A673 (cell line): ENCODE data around the gene OR52E8. TPM values are rescaled to one million over a fixed set of nuclear protein-coding genes. Genes with fewer than 3 reads are reported as not detected.

ENCODE experiments used
- BruUV-seq: library from RNA; stranded (reverse); fragments of 400-500 nt; replicated peaks from 2 replicates; lab custom pipeline; 2021; lab: Mats Ljungman, UMichigan
- CTCF ChIA-PET: fragments of 300-600 bp; sonication (Branson Sonifier 250); formaldehyde crosslinking; loops from one replicate; lab custom pipeline; 2022; ENCODE audit warnings: antibody characterized with exemption; lab: Charles Lee
- POLR2A ChIA-PET: fragments of 300-600 bp; sonication (Branson Sonifier 250); formaldehyde crosslinking; loops from one replicate; lab custom pipeline; 2022; ENCODE audit warnings: antibody characterized with exemption; ENCODE audit not compliant: low non-redundant PET; lab: Charles Lee
- DNase-seq: peaks from one replicate; pipeline ENCODE4 v3.0.0-alpha.2; 2015; ENCODE audit warnings: low spot score
- H3K27ac ChIP-seq: fragments of 200-600 bp; sonication (generic); 2 replicates; pipeline ENCODE4 v1.5.1; 2016; ENCODE audit warnings: mixed run types, low read depth, mild to moderate bottlenecking, mixed read lengths, antibody characterized with exemption, low read length; ENCODE audit not compliant: poor library complexity, severe bottlenecking
- H3K27me3 ChIP-seq: fragments of 200-600 bp; sonication (generic); replicated peaks from 2 replicates; pipeline ENCODE4 v1.6.1; 2017; ENCODE audit warnings: mixed run types, low read depth, mild to moderate bottlenecking, mixed read lengths, antibody characterized with exemption, low read length; ENCODE audit not compliant: insufficient read depth, poor library complexity
- H3K36me3 ChIP-seq: fragments of 200-600 bp; sonication (generic); 2 replicates; pipeline ENCODE4 v1.6.1; 2016; ENCODE audit warnings: mixed run types, mild to moderate bottlenecking, mixed read lengths, antibody characterized with exemption, low read length; ENCODE audit not compliant: insufficient read depth, poor library complexity, severe bottlenecking
- H3K4me1 ChIP-seq: fragments of 200-600 bp; sonication (generic); 2 replicates; pipeline ENCODE4 v1.6.1; 2017; ENCODE audit warnings: mixed run types, mild to moderate bottlenecking, mixed read lengths, antibody characterized with exemption, low read length; ENCODE audit not compliant: insufficient read depth, poor library complexity, severe bottlenecking
- H3K4me3 ChIP-seq: fragments of 200-600 bp; sonication (generic); 2 replicates; pipeline ENCODE4 v1.5.1; 2016; ENCODE audit warnings: low read depth, mixed run types, mild to moderate bottlenecking, mixed read lengths, low read length; ENCODE audit not compliant: poor library complexity, severe bottlenecking
- H3K9me3 ChIP-seq: fragments of 200-600 bp; sonication (generic); 2 replicates; pipeline ENCODE4 v1.6.1; 2016; ENCODE audit warnings: mixed run types, low read depth, mild to moderate bottlenecking, mixed read lengths, antibody characterized with exemption, low read length; ENCODE audit not compliant: poor library complexity, severe bottlenecking
- EZH2 ChIP-seq: fragments of 200-600 bp; sonication (generic); IDR thresholded peaks from 2 replicates; pipeline ENCODE4 v1.6.1; 2017; ENCODE audit warnings: borderline replicate concordance, low read depth, mild to moderate bottlenecking, mixed read lengths, antibody characterized with exemption, low read length; ENCODE audit not compliant: poor library complexity, severe bottlenecking
- intact Hi-C: fragments of 100-400 bp; cut with micrococcal nuclease; formaldehyde crosslinking; loops from one replicate; pipeline ENCODE4 v1.10.0; 2022; ENCODE audit not compliant: unreplicated experiment
- total RNA-seq: library from RNA; stranded (reverse); gene quantifications from 2 replicates; pipeline ENCODE4 v1.2.3, GENCODE V29; 2021
- TF ChIP-seq, protein P1 (sequence below): fragments of 300-800, 200-600 bp; sonication (generic); conservative IDR thresholded peaks from 2 replicates; pipeline ENCODE4 v1.5.1; 2017; ENCODE audit warnings: low read depth, mild to moderate bottlenecking, antibody characterized with exemption, low read length, moderate library complexity, mixed read lengths

The OR52E8 gene
- total RNA-seq, 1 experiment from 2014 or later: not detected

DNA sequence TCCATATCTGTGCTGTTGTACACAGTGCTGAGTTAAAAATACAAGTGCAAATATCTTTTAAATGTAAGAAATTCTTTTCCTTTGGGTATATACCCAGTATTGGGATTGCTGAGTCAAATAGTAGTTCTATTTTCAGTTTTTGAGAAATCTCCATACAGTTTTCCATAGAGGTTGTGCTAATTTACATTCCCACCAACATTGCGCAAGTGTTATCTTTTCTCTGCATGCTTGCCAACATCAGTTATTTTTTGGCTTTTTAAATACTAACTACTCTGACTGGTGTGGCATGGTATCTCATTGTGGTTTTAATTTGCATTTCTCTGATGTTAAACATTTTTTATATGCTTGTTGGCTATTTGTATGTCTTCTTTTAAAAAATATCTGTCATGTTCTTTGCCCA lies 6.5 kb downstream of the OR52E8 start:
- ChIA-PET CTCF (no interaction called here), POLR2A (no interaction called here)
- BruUV-seq: no TSS peak
- TF ChIP-seq EZH2: no peak
- TF ChIP-seq, protein P1, sequence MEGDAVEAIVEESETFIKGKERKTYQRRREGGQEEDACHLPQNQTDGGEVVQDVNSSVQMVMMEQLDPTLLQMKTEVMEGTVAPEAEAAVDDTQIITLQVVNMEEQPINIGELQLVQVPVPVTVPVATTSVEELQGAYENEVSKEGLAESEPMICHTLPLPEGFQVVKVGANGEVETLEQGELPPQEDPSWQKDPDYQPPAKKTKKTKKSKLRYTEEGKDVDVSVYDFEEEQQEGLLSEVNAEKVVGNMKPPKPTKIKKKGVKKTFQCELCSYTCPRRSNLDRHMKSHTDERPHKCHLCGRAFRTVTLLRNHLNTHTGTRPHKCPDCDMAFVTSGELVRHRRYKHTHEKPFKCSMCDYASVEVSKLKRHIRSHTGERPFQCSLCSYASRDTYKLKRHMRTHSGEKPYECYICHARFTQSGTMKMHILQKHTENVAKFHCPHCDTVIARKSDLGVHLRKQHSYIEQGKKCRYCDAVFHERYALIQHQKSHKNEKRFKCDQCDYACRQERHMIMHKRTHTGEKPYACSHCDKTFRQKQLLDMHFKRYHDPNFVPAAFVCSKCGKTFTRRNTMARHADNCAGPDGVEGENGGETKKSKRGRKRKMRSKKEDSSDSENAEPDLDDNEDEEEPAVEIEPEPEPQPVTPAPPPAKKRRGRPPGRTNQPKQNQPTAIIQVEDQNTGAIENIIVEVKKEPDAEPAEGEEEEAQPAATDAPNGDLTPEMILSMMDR: no peak
- H3K27ac ChIP-seq: no peak overlapping the region
- H3K36me3 ChIP-seq: no peaks in the 10 kb centered on the region
- H3K4me1 ChIP-seq: no peaks in the 10 kb centered on the region
- intact Hi-C loops: no loop called here
- DNase-seq: no peak
- H3K9me3 ChIP-seq: no peaks in the 10 kb centered on the region
- no peak overlapping the region for H3K4me3 ChIP-seq
- no peaks in the 10 kb centered on the region for H3K27me3 ChIP-seq

DNA sequence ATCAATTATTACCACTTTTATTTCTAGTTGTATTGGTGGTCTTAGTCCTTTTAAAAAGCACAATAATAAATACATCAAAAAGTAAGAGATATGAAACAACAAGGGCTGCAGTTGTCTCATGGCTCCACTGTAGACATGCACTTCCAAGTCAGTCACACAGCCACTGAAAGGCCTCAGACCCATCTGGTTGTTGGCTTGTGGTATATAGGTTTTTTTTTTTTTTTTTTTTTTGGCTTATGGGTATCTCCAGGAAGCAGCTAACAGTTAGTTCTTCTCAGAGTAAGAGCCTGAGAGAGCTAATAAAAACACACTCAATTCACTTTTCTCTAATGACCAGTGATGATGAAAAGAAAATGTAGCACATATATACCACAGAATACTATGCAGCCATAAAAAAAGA lies 9.8 kb downstream of the OR52E8 start:
- POLR2A ChIA-PET: no interaction called here
- H3K27me3 ChIP-seq: no peaks in the 10 kb centered on the region
- no TSS peak for BruUV-seq
- CTCF ChIA-PET: no interaction called here
- TF ChIP-seq, protein P1: no peak
- no peak for TF ChIP-seq EZH2
- intact Hi-C loops: no loop called here
- H3K9me3 ChIP-seq: no peaks in the 10 kb centered on the region
- DNase-seq: no peak
- no peaks in the 10 kb centered on the region for H3K36me3 ChIP-seq
- no peak overlapping the region for H3K27ac ChIP-seq
- no peaks in the 10 kb centered on the region for H3K4me1 ChIP-seq
- H3K4me3 ChIP-seq: no peak overlapping the region

DNA sequence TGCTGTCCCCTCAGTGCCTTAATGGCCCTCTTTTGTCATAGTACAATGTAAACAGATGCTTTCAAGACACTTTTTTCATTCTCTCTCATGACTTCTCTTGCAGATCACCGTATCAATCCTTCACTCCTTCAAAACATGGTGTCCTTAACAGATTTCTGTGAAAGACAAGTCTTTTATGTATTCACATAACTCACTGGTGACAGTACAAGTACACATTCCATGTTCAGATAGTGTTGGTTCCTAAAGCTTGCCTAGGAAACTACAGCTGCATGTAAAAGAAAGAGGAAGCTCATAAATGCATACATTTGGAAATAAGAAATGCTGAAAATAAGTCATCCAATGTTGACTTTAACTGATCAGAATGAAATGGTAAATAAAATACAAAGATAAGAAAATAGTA lies 10.8 kb downstream of the OR52E8 start:
- no peak for DNase-seq
- Histone ChIP-seq H3K27ac (no peak overlapping the region), H3K4me3 (no peak overlapping the region), H3K9me3 (no peaks in the 10 kb centered on the region), H3K36me3 (no peaks in the 10 kb centered on the region), H3K27me3 (no peaks in the 10 kb centered on the region), H3K4me1 (no peaks in the 10 kb centered on the region)
- POLR2A ChIA-PET: no interaction called here
- CTCF ChIA-PET: no interaction called here
- TF ChIP-seq, protein P1: no peak
- no peak for TF ChIP-seq EZH2
- intact Hi-C loops: no loop called here
- BruUV-seq: no TSS peak
